ENCODE measurements around the gene CDH24.

DNA sequence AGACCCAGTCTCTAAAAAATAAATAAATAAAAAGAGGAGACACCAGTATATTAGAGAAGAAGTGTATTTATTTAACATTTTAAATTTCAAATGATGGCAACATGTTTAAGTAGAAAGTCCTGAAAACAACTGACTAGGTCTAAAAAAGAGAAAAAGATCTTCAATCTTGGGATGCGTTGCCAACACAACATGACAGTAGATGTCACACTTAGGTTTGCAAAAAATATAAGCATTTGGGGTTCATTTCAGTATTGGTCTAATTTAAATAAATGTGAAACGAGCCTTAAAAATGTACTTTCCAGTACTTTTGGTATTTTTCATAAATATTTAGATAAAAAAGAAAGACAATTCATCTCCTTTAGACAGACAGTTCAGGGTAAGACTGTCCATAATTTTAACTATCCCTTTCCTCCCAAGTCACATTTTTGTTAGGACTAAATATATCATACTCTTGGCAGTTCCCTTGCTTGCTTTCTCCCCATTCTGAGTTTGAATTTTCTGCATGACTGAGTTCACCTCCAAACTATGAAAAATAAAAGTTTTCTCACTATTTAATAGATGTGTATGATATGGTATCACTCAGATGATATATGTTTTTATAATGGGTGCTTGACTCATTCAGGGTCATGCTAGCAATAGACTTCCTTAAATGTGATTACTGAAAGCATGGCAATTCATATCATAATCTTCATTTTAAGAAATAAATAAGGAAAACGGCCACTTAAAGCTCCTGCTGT is 51.7 kb downstream of the CDH24 start:
- no peak for TF ChIP-seq CTCF (IDR thresholded peaks at IDR 0.05)
- no peak for TF ChIP-seq EZH2 (IDR thresholded peaks at IDR 0.05; ENCODE audit: borderline replicate concordance, insufficient read depth, low read depth, low read length, poor library complexity, severe bottlenecking)

Measured in B cell (primary cell).